ENCODE data around the gene IFNA10.
"Not testable (repeated sequence)": the region's sequence is repeated elsewhere in the genome, so short reads cannot be mapped to it uniquely, and the experiment has no call there.

The IFNA10 gene

DNA sequence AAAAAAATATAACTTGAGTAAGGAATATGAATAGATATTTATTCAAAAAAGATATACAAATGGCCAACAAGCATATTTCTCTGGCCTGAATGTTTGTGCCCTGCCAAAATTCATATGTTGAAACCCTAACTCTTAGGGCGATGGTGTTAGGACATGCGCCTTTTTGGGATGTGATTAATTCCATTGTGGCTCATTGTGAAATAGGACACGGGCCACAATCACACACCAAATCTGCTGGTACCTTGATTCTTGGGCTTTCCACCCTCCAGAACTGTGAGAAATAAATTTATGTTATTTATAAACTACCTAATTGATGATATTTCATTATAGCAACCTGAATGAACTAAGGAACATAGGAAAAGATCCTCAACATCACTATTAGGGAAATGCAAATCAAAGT lies 34.8 kb downstream of the IFNA10 start:
- Histone ChIP-seq H3K27ac (replicated peaks) (no peak overlapping the region), H3K27me3 (ENCODE audit: insufficient read depth, poor library complexity, severe bottlenecking) (no peaks in the 10 kb centered on the region), H3K4me3 (replicated peaks; ENCODE audit: insufficient read depth, low read length) (no peak overlapping the region)
- TF ChIP-seq GABPA (IDR thresholded peaks at IDR 0.05; ENCODE audit: low read depth) (no peak), SPI1 (IDR thresholded peaks at IDR 0.05; ENCODE audit: borderline replicate concordance, low read depth) (no peak), POLR2AphosphoS5 (IDR thresholded peaks at IDR 0.05; ENCODE audit: low read depth) (no peak)
- TF ChIP-seq, protein P1, sequence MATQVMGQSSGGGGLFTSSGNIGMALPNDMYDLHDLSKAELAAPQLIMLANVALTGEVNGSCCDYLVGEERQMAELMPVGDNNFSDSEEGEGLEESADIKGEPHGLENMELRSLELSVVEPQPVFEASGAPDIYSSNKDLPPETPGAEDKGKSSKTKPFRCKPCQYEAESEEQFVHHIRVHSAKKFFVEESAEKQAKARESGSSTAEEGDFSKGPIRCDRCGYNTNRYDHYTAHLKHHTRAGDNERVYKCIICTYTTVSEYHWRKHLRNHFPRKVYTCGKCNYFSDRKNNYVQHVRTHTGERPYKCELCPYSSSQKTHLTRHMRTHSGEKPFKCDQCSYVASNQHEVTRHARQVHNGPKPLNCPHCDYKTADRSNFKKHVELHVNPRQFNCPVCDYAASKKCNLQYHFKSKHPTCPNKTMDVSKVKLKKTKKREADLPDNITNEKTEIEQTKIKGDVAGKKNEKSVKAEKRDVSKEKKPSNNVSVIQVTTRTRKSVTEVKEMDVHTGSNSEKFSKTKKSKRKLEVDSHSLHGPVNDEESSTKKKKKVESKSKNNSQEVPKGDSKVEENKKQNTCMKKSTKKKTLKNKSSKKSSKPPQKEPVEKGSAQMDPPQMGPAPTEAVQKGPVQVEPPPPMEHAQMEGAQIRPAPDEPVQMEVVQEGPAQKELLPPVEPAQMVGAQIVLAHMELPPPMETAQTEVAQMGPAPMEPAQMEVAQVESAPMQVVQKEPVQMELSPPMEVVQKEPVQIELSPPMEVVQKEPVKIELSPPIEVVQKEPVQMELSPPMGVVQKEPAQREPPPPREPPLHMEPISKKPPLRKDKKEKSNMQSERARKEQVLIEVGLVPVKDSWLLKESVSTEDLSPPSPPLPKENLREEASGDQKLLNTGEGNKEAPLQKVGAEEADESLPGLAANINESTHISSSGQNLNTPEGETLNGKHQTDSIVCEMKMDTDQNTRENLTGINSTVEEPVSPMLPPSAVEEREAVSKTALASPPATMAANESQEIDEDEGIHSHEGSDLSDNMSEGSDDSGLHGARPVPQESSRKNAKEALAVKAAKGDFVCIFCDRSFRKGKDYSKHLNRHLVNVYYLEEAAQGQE (IDR thresholded peaks at IDR 0.05; ENCODE audit: insufficient replicate concordance, low read depth), result no peak
- TF ChIP-seq, protein P2, sequence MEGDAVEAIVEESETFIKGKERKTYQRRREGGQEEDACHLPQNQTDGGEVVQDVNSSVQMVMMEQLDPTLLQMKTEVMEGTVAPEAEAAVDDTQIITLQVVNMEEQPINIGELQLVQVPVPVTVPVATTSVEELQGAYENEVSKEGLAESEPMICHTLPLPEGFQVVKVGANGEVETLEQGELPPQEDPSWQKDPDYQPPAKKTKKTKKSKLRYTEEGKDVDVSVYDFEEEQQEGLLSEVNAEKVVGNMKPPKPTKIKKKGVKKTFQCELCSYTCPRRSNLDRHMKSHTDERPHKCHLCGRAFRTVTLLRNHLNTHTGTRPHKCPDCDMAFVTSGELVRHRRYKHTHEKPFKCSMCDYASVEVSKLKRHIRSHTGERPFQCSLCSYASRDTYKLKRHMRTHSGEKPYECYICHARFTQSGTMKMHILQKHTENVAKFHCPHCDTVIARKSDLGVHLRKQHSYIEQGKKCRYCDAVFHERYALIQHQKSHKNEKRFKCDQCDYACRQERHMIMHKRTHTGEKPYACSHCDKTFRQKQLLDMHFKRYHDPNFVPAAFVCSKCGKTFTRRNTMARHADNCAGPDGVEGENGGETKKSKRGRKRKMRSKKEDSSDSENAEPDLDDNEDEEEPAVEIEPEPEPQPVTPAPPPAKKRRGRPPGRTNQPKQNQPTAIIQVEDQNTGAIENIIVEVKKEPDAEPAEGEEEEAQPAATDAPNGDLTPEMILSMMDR (IDR thresholded peaks at IDR 0.05; ENCODE audit: insufficient read depth, low read length), result no peak
- no peak for DNase-seq (ENCODE audit: low read depth in 1 of 2, low spot score in 1 of 2)

DNA sequence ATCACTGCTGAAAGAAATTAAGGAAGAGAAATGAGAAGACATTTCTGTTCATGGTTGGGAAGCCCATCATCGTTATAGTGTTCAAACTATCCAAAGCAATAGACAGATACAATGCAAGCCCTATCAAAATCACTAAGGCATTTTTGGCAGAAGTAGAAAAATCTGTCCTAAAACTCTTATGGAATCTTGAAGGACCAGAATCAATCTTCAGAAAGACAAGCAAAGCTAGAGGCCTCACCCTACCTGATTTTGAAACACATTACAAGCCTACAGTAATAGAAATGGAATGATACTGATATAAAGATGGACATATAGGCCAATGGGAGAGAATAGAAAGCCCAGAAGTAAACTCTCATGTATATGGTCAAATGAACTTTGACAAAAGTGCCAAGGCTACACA lies 35.6 kb downstream of the IFNA10 start:
- TF ChIP-seq, protein P2 (IDR thresholded peaks at IDR 0.05; ENCODE audit: insufficient read depth, low read length), result no peak
- TF ChIP-seq, protein P1 (IDR thresholded peaks at IDR 0.05; ENCODE audit: insufficient replicate concordance, low read depth), result no peak
- TF ChIP-seq POLR2AphosphoS5 (IDR thresholded peaks at IDR 0.05; ENCODE audit: low read depth), result no peak
- TF ChIP-seq SPI1 (IDR thresholded peaks at IDR 0.05; ENCODE audit: borderline replicate concordance, low read depth), result no peak
- no peak for TF ChIP-seq GABPA (IDR thresholded peaks at IDR 0.05; ENCODE audit: low read depth)
- no peak for DNase-seq (ENCODE audit: low read depth in 1 of 2, low spot score in 1 of 2)

DNA sequence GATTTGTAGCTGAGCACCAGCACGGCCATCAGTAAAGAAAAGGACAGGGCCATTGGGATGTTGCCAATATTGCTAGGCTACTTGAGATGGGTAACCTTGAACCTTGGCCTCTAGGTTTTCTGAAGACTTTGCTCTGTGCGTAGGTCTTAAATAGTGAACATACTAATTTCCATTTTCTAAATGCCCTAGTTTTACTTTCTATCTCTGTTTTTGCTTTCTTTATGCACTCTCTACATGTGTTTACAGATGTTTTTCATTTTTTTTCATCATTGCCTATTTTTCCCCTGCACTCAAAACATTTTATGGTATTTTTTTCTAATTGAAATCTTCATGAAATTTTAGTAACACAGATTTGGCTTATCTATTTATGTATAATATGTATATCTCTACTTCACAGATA lies 40.4 kb downstream of the IFNA10 start, which contains the start of gene IFNA21:
Gene IFNA21 (minus strand): TSS at position 101 of the 400 bp plus-strand sequence. CDS start 48 bp downstream, at position 53.
- not testable (repeated sequence) for H3K27me3 ChIP-seq (ENCODE audit: insufficient read depth, poor library complexity, severe bottlenecking); H3K27ac ChIP-seq (replicated peaks); DNase-seq (ENCODE audit: low read depth in 1 of 2, low spot score in 1 of 2); H3K4me3 ChIP-seq (replicated peaks; ENCODE audit: insufficient read depth, low read length)

More for the DNA sequence above, 35.6 kb downstream of the IFNA10 start:
- Histone ChIP-seq H3K27ac (replicated peaks) (no peak overlapping the region), H3K4me3 (replicated peaks; ENCODE audit: insufficient read depth, low read length) (no peak overlapping the region), H3K27me3 (ENCODE audit: insufficient read depth, poor library complexity, severe bottlenecking) (no peaks in the 10 kb centered on the region)

DNA sequence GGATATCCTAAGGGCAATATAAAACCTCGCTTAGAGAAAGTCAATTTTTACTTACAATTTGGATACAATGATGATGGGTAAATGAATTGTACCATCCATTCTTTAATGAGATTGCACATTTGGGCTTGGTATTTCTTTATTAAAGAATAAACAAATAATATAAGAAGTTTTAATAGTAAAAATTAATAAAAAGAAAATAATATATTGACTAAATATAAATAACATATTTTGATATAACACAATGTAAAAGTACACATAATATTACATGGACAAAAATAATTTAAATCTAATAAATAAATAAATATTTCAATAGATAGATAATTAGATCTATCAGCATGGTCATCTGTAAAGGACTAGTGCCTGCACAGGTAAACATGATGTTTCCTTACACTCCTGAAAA lies 41.4 kb downstream of the IFNA10 start:
- no peak overlapping the region for H3K27ac ChIP-seq (replicated peaks)
- H3K27me3 ChIP-seq (ENCODE audit: insufficient read depth, poor library complexity, severe bottlenecking), result no peaks in the 10 kb centered on the region
- DNase-seq (ENCODE audit: low read depth in 1 of 2, low spot score in 1 of 2), result no peak
- H3K4me3 ChIP-seq (replicated peaks; ENCODE audit: insufficient read depth, low read length), result no peak overlapping the region
- TF ChIP-seq SPI1 (IDR thresholded peaks at IDR 0.05; ENCODE audit: borderline replicate concordance, low read depth), result no peak
- no peak for TF ChIP-seq POLR2AphosphoS5 (IDR thresholded peaks at IDR 0.05; ENCODE audit: low read depth)
- TF ChIP-seq GABPA (IDR thresholded peaks at IDR 0.05; ENCODE audit: low read depth), result no peak

DNA sequence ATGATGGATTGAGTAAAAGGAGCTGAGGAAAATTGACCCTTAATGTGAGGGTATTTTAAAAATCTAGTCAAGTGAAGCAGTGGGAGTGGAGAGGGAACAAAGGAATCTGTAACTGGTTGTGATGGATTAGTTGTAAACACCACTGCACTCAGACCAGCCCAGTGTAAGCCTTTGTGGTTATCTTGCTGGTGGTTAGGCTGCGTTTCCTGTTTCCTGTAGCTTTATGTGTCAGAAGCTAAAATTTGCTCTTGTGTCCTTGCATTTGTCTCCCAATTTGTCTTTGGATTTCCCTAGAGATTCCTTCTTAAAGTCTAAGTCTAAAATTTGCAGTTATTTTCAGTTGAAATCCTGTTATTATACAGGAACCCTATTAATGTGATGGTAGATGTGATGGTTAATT lies 46.8 kb downstream of the IFNA10 start:
- TF ChIP-seq GABPA (IDR thresholded peaks at IDR 0.05; ENCODE audit: low read depth), result no peak
- TF ChIP-seq POLR2AphosphoS5 (IDR thresholded peaks at IDR 0.05; ENCODE audit: low read depth), result no peak
- TF ChIP-seq, protein P2 (IDR thresholded peaks at IDR 0.05; ENCODE audit: insufficient read depth, low read length), result no peak
- TF ChIP-seq SPI1 (IDR thresholded peaks at IDR 0.05; ENCODE audit: borderline replicate concordance, low read depth), result peak; percentile 21; the same call in 1 of the 2 replicates
- TF ChIP-seq, protein P1 (IDR thresholded peaks at IDR 0.05; ENCODE audit: insufficient replicate concordance, low read depth), result no peak
- Histone ChIP-seq H3K27ac (replicated peaks) (no peak overlapping the region), H3K27me3 (ENCODE audit: insufficient read depth, poor library complexity, severe bottlenecking) (no peaks in the 10 kb centered on the region), H3K4me3 (replicated peaks; ENCODE audit: insufficient read depth, low read length) (no peak overlapping the region)
- DNase-seq (ENCODE audit: low read depth in 1 of 2, low spot score in 1 of 2), result peak in 1 of 2 experiments; percentile 45

Data from HL-60 (cell line).